ENCODE measurements around the gene BLMH.

Gene BLMH

DNA sequence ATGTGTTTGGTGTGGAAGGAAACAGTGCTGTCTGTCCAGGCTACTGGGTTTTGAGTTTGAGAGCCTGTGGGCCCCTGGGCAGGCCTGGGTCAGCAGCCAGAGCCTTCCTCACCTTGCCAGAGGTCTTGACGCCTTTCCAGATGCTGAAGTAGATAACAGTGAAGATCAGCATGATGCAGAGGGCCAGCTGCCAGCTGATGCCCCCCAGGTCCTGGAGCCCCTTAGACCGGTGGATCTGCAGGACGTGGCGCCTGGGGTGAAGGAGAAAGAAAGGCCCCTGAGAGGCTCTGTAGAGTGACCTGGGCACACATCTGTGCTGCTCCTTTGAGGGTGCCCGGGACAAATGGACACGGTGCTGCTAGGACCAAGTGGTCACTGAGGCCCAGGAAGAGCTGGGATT is 74.7 kb downstream of the BLMH start:
- TF ChIP-seq POLR2AphosphoS5 (IDR thresholded peaks at IDR 0.05; ENCODE audit: low read depth, low read length) (no peak), TAF1 (IDR thresholded peaks at IDR 0.05; ENCODE audit: borderline replicate concordance, insufficient read depth, low read length) (no peak), FOXP2 (optimal IDR thresholded peaks at IDR 0.05; ENCODE audit: borderline replicate concordance, extremely low read depth, extremely low read length, insufficient read depth) (no peak), SIN3A (IDR thresholded peaks at IDR 0.05; ENCODE audit: borderline replicate concordance, insufficient read depth, low read length) (no peak)
- TF ChIP-seq, protein P1, sequence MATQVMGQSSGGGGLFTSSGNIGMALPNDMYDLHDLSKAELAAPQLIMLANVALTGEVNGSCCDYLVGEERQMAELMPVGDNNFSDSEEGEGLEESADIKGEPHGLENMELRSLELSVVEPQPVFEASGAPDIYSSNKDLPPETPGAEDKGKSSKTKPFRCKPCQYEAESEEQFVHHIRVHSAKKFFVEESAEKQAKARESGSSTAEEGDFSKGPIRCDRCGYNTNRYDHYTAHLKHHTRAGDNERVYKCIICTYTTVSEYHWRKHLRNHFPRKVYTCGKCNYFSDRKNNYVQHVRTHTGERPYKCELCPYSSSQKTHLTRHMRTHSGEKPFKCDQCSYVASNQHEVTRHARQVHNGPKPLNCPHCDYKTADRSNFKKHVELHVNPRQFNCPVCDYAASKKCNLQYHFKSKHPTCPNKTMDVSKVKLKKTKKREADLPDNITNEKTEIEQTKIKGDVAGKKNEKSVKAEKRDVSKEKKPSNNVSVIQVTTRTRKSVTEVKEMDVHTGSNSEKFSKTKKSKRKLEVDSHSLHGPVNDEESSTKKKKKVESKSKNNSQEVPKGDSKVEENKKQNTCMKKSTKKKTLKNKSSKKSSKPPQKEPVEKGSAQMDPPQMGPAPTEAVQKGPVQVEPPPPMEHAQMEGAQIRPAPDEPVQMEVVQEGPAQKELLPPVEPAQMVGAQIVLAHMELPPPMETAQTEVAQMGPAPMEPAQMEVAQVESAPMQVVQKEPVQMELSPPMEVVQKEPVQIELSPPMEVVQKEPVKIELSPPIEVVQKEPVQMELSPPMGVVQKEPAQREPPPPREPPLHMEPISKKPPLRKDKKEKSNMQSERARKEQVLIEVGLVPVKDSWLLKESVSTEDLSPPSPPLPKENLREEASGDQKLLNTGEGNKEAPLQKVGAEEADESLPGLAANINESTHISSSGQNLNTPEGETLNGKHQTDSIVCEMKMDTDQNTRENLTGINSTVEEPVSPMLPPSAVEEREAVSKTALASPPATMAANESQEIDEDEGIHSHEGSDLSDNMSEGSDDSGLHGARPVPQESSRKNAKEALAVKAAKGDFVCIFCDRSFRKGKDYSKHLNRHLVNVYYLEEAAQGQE (IDR thresholded peaks at IDR 0.05; ENCODE audit: insufficient read depth in 1 of 2, low read depth in 2 of 2, low read length in 2 of 2), result no peak

GRCh38 chr17:30212750-30213149 is 79.0 kb downstream of the BLMH start:
- TF ChIP-seq POLR2AphosphoS5 (IDR thresholded peaks at IDR 0.05; ENCODE audit: low read depth, low read length) (no peak), SIN3A (IDR thresholded peaks at IDR 0.05; ENCODE audit: borderline replicate concordance, insufficient read depth, low read length) (no peak), TAF1 (IDR thresholded peaks at IDR 0.05; ENCODE audit: borderline replicate concordance, insufficient read depth, low read length) (no peak)

GRCh38 chr17:30211371-30211770 is 80.4 kb downstream of the BLMH start:
- no peak for TF ChIP-seq TAF1 (IDR thresholded peaks at IDR 0.05; ENCODE audit: borderline replicate concordance, insufficient read depth, low read length)
- TF ChIP-seq FOXP2 (optimal IDR thresholded peaks at IDR 0.05; ENCODE audit: borderline replicate concordance, extremely low read depth, extremely low read length, insufficient read depth), result no peak
- TF ChIP-seq POLR2AphosphoS5 (IDR thresholded peaks at IDR 0.05; ENCODE audit: low read depth, low read length), result no peak

DNA sequence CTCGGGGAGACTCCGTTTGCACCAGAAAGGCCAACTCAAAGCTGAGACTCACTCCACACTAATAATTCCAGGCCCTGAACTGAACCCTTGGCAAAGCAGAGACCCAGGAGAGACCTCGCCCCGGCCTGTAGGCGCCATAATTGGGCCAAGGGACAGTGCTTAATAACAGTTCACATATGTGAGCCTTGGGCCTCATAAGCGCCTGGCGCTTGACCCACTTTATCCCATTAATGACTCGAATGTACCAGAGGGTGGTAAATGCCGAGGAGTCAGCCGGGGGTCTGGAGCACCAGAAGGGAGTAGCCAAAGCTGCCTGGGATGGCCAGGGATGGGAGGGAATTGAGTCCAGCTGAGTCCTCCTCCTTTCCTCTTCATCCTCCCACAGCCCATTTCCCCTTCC is 80.8 kb downstream of the BLMH start:
- no peak for TF ChIP-seq POLR2AphosphoS5 (IDR thresholded peaks at IDR 0.05; ENCODE audit: low read depth, low read length)
- TF ChIP-seq, protein P1 (IDR thresholded peaks at IDR 0.05; ENCODE audit: insufficient read depth in 1 of 2, low read depth in 2 of 2, low read length in 2 of 2), result no peak

DNA sequence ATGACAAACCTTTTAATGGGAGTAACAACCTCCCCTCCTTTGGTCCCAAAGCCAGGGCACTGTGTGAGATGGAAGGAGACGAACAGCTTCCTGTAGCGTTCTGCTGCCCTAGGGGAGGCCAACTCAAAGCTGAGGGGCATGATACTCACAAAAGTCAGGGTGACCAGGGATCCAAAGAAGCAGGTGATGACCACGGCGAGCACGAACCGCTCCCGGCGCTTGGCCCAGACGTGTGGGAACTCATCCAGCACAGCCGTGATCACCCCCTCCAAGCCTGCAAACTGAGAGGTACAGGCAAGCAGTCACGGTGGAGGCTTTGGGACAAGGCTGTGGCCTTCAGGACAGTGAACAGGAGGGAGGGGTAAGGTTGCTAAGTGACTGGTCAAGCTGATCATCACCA is 81.4 kb downstream of the BLMH start:
- no peak for TF ChIP-seq TAF1 (IDR thresholded peaks at IDR 0.05; ENCODE audit: borderline replicate concordance, insufficient read depth, low read length)
- TF ChIP-seq, protein P1 (IDR thresholded peaks at IDR 0.05; ENCODE audit: insufficient read depth in 1 of 2, low read depth in 2 of 2, low read length in 2 of 2), result no peak
- TF ChIP-seq POLR2AphosphoS5 (IDR thresholded peaks at IDR 0.05; ENCODE audit: low read depth, low read length), result no peak
- TF ChIP-seq SIN3A (IDR thresholded peaks at IDR 0.05; ENCODE audit: borderline replicate concordance, insufficient read depth, low read length), result no peak
- TF ChIP-seq FOXP2 (optimal IDR thresholded peaks at IDR 0.05; ENCODE audit: borderline replicate concordance, extremely low read depth, extremely low read length, insufficient read depth), result no peak

DNA sequence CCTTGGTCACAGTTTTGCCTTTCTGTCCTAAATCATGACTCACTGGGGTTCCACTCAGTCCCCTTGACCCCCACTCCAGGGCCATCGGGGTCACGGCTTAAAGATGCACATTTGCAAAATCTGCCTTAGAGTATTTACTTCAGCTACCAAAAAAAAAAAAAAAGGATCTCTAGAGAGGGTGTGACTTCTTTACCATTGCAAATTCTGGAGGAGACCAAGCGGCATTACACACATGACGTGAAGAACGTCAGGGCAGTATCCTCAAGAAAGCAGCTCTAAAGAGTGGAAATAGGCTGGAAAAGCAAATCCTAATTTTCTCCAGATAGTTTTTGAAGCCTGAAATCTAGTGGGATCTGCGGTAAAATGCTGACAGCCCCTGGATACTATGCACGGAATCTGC is 81.8 kb downstream of the BLMH start:
- TF ChIP-seq POLR2AphosphoS5 (IDR thresholded peaks at IDR 0.05; ENCODE audit: low read depth, low read length) (no peak), TAF1 (IDR thresholded peaks at IDR 0.05; ENCODE audit: borderline replicate concordance, insufficient read depth, low read length) (no peak), FOXP2 (optimal IDR thresholded peaks at IDR 0.05; ENCODE audit: borderline replicate concordance, extremely low read depth, extremely low read length, insufficient read depth) (no peak), SIN3A (IDR thresholded peaks at IDR 0.05; ENCODE audit: borderline replicate concordance, insufficient read depth, low read length) (no peak)
- TF ChIP-seq, protein P1 (IDR thresholded peaks at IDR 0.05; ENCODE audit: insufficient read depth in 1 of 2, low read depth in 2 of 2, low read length in 2 of 2), result no peak

Measured in PFSK-1 (cell line).